Activated B cell treated with CpG ODN at 0.5 μM for 24 hours (primary cell): ENCODE results near the gene RPL13. TPM values are rescaled to one million over a fixed set of nuclear protein-coding genes. Genes with fewer than 3 reads are reported as not detected.

Experiments
- ATAC-seq: fragments of 200-7000 bp; cut with Tn5 transposase; one replicate; pipeline ENCODE4 v1.10.0; 2021; ENCODE audit warnings: low read depth, mild to moderate bottlenecking, moderate library complexity
- CTCF ChIA-PET: fragments of 350-600 bp; sonication (Branson Sonifier 250); formaldehyde crosslinking; loops from one replicate; lab custom pipeline; 2021; ENCODE audit warnings: antibody characterized with exemption; lab: Charles Lee
- POLR2A ChIA-PET: fragments of 350-600 bp; sonication (Branson Sonifier 250); formaldehyde crosslinking; loops from one replicate; lab custom pipeline; 2021; ENCODE audit warnings: antibody characterized with exemption; lab: Charles Lee
- DNase-seq: peaks from one replicate; pipeline ENCODE4 v3.0.0; 2022
- H3K27ac Mint-ChIP-seq: one replicate; pipeline ENCODE4 v1.8.0; 2020; ENCODE audit warnings: mixed read lengths
- H3K27me3 Mint-ChIP-seq: one replicate; pipeline ENCODE4 v1.8.0; 2021; ENCODE audit warnings: mixed read lengths
- H3K36me3 Mint-ChIP-seq: one replicate; pipeline ENCODE4 v1.8.0; 2021; ENCODE audit warnings: low read depth, mixed read lengths
- H3K4me1 Mint-ChIP-seq: one replicate; pipeline ENCODE4 v1.8.0; 2021; ENCODE audit warnings: mixed read lengths
- H3K4me3 Mint-ChIP-seq: one replicate; pipeline ENCODE4 v1.8.0; 2020; ENCODE audit warnings: mild to moderate bottlenecking, mixed read lengths
- H3K9me3 Mint-ChIP-seq: one replicate; pipeline ENCODE4 v1.8.0; 2020; ENCODE audit warnings: mixed read lengths
- intact Hi-C: fragments of 100-400 bp; cut with micrococcal nuclease; formaldehyde crosslinking; loops from one replicate; pipeline ENCODE4 v1.15.1; 2024
- total RNA-seq: library from RNA; stranded (reverse); gene quantifications from 2 replicates; pipeline ENCODE4 v1.2.3, GENCODE V29; 2022
- TF ChIP-seq, protein P1 (sequence below): fragments of 200-600 bp; IDR thresholded peaks from one replicate; pipeline ENCODE4 v1.8.0; 2022; ENCODE audit warnings: antibody characterized with exemption, mild to moderate bottlenecking

RPL13 gene
- total RNA-seq, 1 donor from 2014 or later, result 3,566 TPM

- intact Hi-C loops, result no loop called here
- ChIA-PET CTCF (no interaction called here), POLR2A (no interaction called here)
- no peaks in the 10 kb centered on the region for H3K27me3 Mint-ChIP-seq
- no peaks in the 10 kb centered on the region for H3K4me1 Mint-ChIP-seq
- H3K36me3 Mint-ChIP-seq, result no peaks in the 10 kb centered on the region
- DNase-seq (no peak), ATAC-seq (no peak)
- no peak overlapping the region for H3K4me3 Mint-ChIP-seq
- TF ChIP-seq, protein P1, sequence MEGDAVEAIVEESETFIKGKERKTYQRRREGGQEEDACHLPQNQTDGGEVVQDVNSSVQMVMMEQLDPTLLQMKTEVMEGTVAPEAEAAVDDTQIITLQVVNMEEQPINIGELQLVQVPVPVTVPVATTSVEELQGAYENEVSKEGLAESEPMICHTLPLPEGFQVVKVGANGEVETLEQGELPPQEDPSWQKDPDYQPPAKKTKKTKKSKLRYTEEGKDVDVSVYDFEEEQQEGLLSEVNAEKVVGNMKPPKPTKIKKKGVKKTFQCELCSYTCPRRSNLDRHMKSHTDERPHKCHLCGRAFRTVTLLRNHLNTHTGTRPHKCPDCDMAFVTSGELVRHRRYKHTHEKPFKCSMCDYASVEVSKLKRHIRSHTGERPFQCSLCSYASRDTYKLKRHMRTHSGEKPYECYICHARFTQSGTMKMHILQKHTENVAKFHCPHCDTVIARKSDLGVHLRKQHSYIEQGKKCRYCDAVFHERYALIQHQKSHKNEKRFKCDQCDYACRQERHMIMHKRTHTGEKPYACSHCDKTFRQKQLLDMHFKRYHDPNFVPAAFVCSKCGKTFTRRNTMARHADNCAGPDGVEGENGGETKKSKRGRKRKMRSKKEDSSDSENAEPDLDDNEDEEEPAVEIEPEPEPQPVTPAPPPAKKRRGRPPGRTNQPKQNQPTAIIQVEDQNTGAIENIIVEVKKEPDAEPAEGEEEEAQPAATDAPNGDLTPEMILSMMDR, result no peak
- H3K9me3 Mint-ChIP-seq, result no peaks in the 10 kb centered on the region
- no peak overlapping the region for H3K27ac Mint-ChIP-seq
Measured at GRCh38 chr16:89593841-89594240, 33.4 kb downstream of the RPL13 start.

- POLR2A ChIA-PET, result no interaction called here
- H3K9me3 Mint-ChIP-seq, result no peaks in the 10 kb centered on the region
- no peaks in the 10 kb centered on the region for H3K27me3 Mint-ChIP-seq
- CTCF ChIA-PET, result no interaction called here
- no peak for ATAC-seq
- H3K36me3 Mint-ChIP-seq, result no peaks in the 10 kb centered on the region
- no peaks in the 10 kb centered on the region for H3K4me1 Mint-ChIP-seq
- intact Hi-C loops, result no loop called here
- TF ChIP-seq, protein P1, result no peak
- no peak overlapping the region for H3K27ac Mint-ChIP-seq
- H3K4me3 Mint-ChIP-seq, result no peak overlapping the region
- DNase-seq, result no peak
Measured at GRCh38 chr16:89595330-89596060, 35.0 kb downstream of the RPL13 start.

DNA sequence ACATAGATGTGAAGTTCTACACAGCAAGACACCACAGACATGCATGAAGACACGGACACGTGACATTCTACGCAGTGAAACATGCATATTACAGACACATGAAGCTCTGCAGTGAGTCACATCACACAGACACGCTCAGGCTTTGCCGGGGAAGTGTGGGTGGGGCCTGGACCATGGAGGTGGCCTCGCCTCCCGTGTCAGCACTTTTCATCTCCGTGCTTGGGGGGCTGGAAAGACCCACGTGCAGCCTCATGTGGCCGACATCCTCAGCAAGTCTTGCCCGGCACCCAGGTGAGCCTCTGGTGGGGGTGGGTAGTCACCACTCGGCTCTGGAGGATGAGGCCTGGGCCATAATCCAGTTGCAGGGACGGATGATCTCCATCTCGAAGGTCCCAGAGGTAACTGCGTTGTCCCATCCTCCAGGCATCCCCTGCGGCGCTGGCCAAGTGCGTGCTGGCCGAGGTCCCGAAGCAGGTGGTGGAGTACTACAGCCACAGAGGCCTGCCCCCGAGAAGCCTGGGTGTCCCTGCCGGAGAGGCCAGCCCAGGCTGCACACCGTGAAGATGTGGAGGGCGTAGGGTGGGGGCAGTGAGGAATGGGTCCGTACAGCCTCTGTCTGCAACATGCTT, 35.7 kb downstream of the RPL13 start:
- CTCF ChIA-PET, result no interaction called here
- H3K27ac Mint-ChIP-seq, result no peak overlapping the region
- DNase-seq (no peak), ATAC-seq (no peak)
- no peaks in the 10 kb centered on the region for H3K9me3 Mint-ChIP-seq
- H3K36me3 Mint-ChIP-seq, result no peaks in the 10 kb centered on the region
- H3K4me3 Mint-ChIP-seq, result no peak overlapping the region
- POLR2A ChIA-PET, result no interaction called here
- intact Hi-C loops, result no loop called here
- no peaks in the 10 kb centered on the region for H3K4me1 Mint-ChIP-seq
- TF ChIP-seq, protein P1, result no peak
- no peaks in the 10 kb centered on the region for H3K27me3 Mint-ChIP-seq

- TF ChIP-seq, protein P1, result no peak
- no peaks in the 10 kb centered on the region for H3K4me1 Mint-ChIP-seq
- H3K4me3 Mint-ChIP-seq, result no peak overlapping the region
- ChIA-PET POLR2A (no interaction called here), CTCF (no interaction called here)
- no peak overlapping the region for H3K27ac Mint-ChIP-seq
- H3K9me3 Mint-ChIP-seq, result no peaks in the 10 kb centered on the region
- no peaks in the 10 kb centered on the region for H3K36me3 Mint-ChIP-seq
- ATAC-seq, result no peak
- intact Hi-C loops, result no loop called here
- H3K27me3 Mint-ChIP-seq, result no peaks in the 10 kb centered on the region
- DNase-seq, result no peak
Measured at GRCh38 chr16:89596957-89597649, 36.6 kb downstream of the RPL13 start.

- TF ChIP-seq, protein P1, result no peak
- DNase-seq (no peak), ATAC-seq (no peak)
- intact Hi-C loops, result no loop called here
- CTCF ChIA-PET, result no interaction called here
- Mint-ChIP-seq H3K4me3 (no peak overlapping the region), H3K4me1 (peaks cover 8% of the 10 kb centered on the region), H3K9me3 (no peaks in the 10 kb centered on the region), H3K27ac (no peak overlapping the region), H3K27me3 (peaks cover 5% of the 10 kb centered on the region), H3K36me3 (no peaks in the 10 kb centered on the region)
- POLR2A ChIA-PET, result no interaction called here
Measured at GRCh38 chr16:89598199-89598598, 37.7 kb downstream of the RPL13 start.
